ENCODE data around the gene U2AF2.

Gene U2AF2

DNA sequence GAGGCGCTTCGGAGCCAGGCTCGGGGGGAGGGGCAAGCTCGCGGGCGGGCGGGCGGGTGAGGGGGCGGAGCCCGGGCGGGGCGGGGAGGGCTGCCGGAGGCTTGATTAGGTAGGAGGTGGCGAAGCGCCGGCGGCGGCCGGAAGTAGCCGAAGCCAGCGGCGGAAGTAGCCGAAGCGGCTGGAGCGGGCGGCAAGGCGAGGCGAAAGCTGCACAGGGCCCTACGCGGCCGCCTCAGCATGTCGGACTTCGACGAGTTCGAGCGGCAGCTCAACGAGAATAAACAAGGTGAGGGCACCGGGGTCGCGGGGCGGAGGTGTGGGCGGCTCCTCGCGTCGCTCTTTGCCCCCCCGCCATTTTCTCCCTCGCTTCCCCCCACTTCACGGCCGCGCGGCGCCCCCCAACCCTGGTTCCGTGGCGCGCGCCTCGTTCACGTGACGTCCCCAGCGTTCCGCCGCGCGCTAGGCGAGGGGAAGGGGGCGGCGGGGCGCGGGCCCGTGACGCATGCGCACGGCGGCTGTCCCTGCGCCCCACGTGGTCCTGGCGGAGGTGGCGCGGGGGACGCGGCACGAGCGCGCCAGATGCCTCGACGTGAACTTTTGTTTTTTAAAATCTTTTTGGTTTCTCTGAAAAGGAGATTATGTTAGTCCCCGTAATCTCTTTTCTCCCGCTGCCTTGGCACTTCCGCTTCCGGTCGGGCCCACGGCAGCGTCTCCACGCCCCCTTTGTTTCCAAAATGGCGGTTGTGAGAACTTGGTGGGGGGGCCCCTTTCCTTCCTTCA, at the start of gene U2AF2:
U2AF2 (plus strand) TSS at position 168 of the 780 bp plus-strand sequence; CDS start at position 238, 70 bp downstream.
- peak within 1 kb of the TSS; percentile 94 for H3K4me3 ChIP-seq (ENCODE audit: low read length)
- no peaks in the 10 kb centered on the region for H3K27me3 ChIP-seq (replicated peaks; ENCODE audit: control insufficient read depth, insufficient read depth, low read length)
- peak within 1 kb of the TSS; percentile 100 for H3K9ac ChIP-seq (ENCODE audit: low read length)
- H3K9me3 ChIP-seq (ENCODE audit: control insufficient read depth, low read length), result no peaks in the 10 kb centered on the region
- H3K4me1 ChIP-seq (ENCODE audit: control insufficient read depth, insufficient read depth, low read length), result peaks cover 33% of the 10 kb centered on the region
- DNase-seq (ENCODE audit: low read depth), result peak; percentile 98
- H3K36me3 ChIP-seq (ENCODE audit: control insufficient read depth, insufficient read depth, low read length, severe bottlenecking), result peaks cover 4% of the 10 kb centered on the region

DNA sequence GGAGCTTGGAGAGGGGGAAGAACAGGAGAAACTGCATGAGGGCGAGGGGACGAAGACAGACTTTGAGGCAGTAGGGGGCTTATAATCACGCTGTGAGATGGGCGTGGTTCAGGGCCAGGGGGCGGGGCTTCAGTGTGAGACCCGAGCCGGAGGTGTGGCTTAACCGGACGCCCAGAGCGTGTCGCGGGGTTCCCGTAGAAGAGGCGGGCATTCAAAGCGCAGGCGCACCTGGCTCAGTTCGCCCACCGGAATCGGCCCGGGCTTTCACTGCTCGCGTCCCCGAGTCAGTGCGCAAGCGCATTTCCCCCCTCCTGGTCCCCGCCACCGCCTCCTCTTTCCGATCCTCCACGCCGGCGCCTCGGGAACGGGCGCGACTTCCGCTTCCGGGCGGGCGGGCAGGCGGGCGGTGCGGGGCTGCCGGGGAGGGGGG, 49.6 kb upstream of the U2AF2 start:
- no peaks in the 10 kb centered on the region for H3K27me3 ChIP-seq (replicated peaks; ENCODE audit: control insufficient read depth, insufficient read depth, low read length)
- no peaks in the 10 kb centered on the region for H3K9me3 ChIP-seq (ENCODE audit: control insufficient read depth, low read length)
- peaks cover 8% of the 10 kb centered on the region for H3K36me3 ChIP-seq (ENCODE audit: control insufficient read depth, insufficient read depth, low read length, severe bottlenecking)
- peak; percentile 99 for DNase-seq (ENCODE audit: low read depth)
- H3K4me1 ChIP-seq (ENCODE audit: control insufficient read depth, insufficient read depth, low read length), result peaks cover 21% of the 10 kb centered on the region
- H3K9ac ChIP-seq (ENCODE audit: low read length), result peak overlapping the region; percentile 99
- H3K4me3 ChIP-seq (ENCODE audit: low read length), result peak overlapping the region; percentile 99

DNA sequence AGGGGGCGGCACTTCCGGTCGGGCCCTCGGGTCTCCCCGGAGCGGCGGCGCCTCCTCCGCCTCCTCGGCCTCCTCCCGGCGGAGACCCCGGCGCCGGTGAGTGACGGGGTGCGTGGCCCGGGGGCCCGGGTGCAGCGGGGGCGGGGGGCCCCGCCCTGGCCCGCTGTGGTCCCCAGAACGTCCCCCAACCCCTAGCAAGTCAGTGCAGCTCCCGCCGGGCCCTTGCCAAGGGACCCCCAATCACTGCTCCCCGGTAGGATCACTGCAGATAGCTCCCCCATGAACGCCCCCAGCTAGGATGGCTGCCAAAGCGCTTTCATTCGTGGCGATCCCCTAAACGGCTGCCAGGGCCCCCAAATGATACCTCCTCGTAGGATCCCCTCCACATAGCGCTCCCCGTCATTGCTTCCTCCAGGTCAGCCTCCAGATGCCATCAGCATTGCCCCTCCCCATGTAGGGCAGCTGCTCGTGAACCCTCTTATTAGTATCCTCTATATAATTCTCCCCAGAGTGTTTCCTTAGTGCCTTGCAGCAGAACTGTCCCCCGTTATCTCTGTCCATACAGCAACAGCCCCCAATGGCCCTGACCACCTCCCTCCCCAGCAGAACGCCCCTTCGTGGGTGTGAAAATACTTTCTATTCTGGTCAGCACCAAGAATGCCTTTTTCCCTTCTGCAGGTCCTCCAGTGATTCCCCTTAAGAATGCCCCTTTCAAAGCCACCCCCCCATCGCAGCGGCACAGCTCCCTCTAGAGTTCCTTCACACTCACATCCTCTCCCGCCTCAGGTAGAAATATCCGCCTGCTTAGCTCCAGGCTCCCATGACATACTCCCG, 49.0 kb upstream of the U2AF2 start, which contains the start of gene ZNF865:
ZNF865 (plus strand) TSS at position 11 of the 834 bp plus-strand sequence. CDS start 7,972 bp downstream, outside the sequence.
- Histone ChIP-seq H3K9me3 (ENCODE audit: control insufficient read depth, low read length) (no peaks in the 10 kb centered on the region), H3K4me1 (ENCODE audit: control insufficient read depth, insufficient read depth, low read length) (peaks cover 19% of the 10 kb centered on the region), H3K27me3 (replicated peaks; ENCODE audit: control insufficient read depth, insufficient read depth, low read length) (no peaks in the 10 kb centered on the region), H3K4me3 (ENCODE audit: low read length) (peak within 1 kb of the TSS; percentile 99), H3K9ac (ENCODE audit: low read length) (peak within 1 kb of the TSS; percentile 99), H3K36me3 (ENCODE audit: control insufficient read depth, insufficient read depth, low read length, severe bottlenecking) (peaks cover 8% of the 10 kb centered on the region)
- peak; percentile 94 for DNase-seq (ENCODE audit: low read depth)

- peak overlapping the region; percentile 99 for H3K4me3 ChIP-seq (ENCODE audit: low read length)
- H3K9me3 ChIP-seq (ENCODE audit: control insufficient read depth, low read length), result no peaks in the 10 kb centered on the region
- H3K9ac ChIP-seq (ENCODE audit: low read length), result peak overlapping the region; percentile 99
- no peaks in the 10 kb centered on the region for H3K27me3 ChIP-seq (replicated peaks; ENCODE audit: control insufficient read depth, insufficient read depth, low read length)
- H3K36me3 ChIP-seq (ENCODE audit: control insufficient read depth, insufficient read depth, low read length, severe bottlenecking), result peaks cover 8% of the 10 kb centered on the region
- H3K4me1 ChIP-seq (ENCODE audit: control insufficient read depth, insufficient read depth, low read length), result peaks cover 13% of the 10 kb centered on the region
- no peak for DNase-seq (ENCODE audit: low read depth)
These were observed 48.4 kb upstream of the U2AF2 start for GRCh38 chr19:55606471-55606787.

GRCh38 chr19:55606817-55607216, 48.0 kb upstream of the U2AF2 start:
- Histone ChIP-seq H3K9me3 (ENCODE audit: control insufficient read depth, low read length) (no peaks in the 10 kb centered on the region), H3K4me1 (ENCODE audit: control insufficient read depth, insufficient read depth, low read length) (peaks cover 13% of the 10 kb centered on the region), H3K9ac (ENCODE audit: low read length) (peak overlapping the region; percentile 99), H3K4me3 (ENCODE audit: low read length) (peak overlapping the region; percentile 99), H3K27me3 (replicated peaks; ENCODE audit: control insufficient read depth, insufficient read depth, low read length) (no peaks in the 10 kb centered on the region), H3K36me3 (ENCODE audit: control insufficient read depth, insufficient read depth, low read length, severe bottlenecking) (peaks cover 8% of the 10 kb centered on the region)
- DNase-seq (ENCODE audit: low read depth), result no peak

DNA sequence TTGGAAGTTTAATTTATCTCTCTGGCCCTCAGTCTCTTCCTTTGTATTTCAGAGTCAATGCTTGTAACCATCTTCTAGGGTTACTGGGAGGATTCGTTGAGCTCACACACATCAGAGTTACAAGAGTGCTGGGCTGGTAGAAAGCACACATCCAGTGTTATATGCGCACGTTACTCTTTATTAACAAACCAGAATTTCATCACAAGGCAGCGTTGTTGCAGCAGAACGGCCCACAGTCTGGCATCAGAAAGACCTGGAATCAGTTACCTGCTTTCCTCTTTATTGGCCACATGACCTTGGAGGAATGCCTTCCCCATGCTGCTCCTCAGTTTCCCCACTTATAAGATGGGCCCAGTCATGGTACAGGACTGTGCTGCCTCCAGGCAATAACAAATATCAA, 45.5 kb upstream of the U2AF2 start:
- no peak for DNase-seq (ENCODE audit: low read depth)
- Histone ChIP-seq H3K4me1 (ENCODE audit: control insufficient read depth, insufficient read depth, low read length) (peaks cover 12% of the 10 kb centered on the region), H3K9me3 (ENCODE audit: control insufficient read depth, low read length) (no peaks in the 10 kb centered on the region), H3K36me3 (ENCODE audit: control insufficient read depth, insufficient read depth, low read length, severe bottlenecking) (peaks cover 8% of the 10 kb centered on the region), H3K4me3 (ENCODE audit: low read length) (no peak overlapping the region), H3K27me3 (replicated peaks; ENCODE audit: control insufficient read depth, insufficient read depth, low read length) (no peaks in the 10 kb centered on the region), H3K9ac (ENCODE audit: low read length) (no peak overlapping the region)

DNA sequence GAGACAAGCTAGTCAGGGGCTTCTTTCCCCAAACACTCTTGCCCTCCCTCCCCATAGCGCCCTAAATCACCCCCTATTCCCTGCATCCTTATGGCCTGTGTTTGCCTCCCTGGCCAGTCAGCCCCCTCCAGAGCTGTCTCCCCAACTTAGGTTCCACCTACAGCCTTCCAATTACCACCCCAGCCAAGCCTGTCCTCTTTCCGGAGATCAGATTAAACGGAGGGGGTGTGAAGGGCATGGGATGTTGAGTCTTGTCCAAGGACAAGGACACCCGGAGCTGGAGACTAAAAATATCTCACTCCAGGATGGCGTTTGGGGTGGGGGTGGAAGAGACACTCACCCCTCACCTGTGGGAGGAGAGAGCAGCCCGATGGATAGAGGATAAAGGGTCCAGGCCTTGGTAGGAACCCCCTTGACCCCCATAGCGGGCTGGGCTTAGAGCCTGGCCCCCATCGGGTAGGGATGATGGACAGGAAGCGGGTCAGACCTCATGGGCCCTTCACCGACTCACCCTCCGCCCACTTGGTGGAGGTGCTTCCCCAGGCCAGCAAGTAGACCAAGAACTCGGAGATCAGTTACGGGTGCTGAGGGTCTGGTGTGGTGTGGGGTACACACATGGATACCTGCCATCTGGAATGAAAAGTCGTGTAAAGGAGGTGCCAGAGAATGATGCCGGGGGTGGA, 43.4 kb upstream of the U2AF2 start:
- DNase-seq (ENCODE audit: low read depth), result no peak
- Histone ChIP-seq H3K36me3 (ENCODE audit: control insufficient read depth, insufficient read depth, low read length, severe bottlenecking) (peaks cover 18% of the 10 kb centered on the region), H3K9ac (ENCODE audit: low read length) (no peak overlapping the region), H3K27me3 (replicated peaks; ENCODE audit: control insufficient read depth, insufficient read depth, low read length) (no peaks in the 10 kb centered on the region), H3K4me3 (ENCODE audit: low read length) (no peak overlapping the region), H3K9me3 (ENCODE audit: control insufficient read depth, low read length) (no peaks in the 10 kb centered on the region), H3K4me1 (ENCODE audit: control insufficient read depth, insufficient read depth, low read length) (peaks cover 4% of the 10 kb centered on the region)

DNA sequence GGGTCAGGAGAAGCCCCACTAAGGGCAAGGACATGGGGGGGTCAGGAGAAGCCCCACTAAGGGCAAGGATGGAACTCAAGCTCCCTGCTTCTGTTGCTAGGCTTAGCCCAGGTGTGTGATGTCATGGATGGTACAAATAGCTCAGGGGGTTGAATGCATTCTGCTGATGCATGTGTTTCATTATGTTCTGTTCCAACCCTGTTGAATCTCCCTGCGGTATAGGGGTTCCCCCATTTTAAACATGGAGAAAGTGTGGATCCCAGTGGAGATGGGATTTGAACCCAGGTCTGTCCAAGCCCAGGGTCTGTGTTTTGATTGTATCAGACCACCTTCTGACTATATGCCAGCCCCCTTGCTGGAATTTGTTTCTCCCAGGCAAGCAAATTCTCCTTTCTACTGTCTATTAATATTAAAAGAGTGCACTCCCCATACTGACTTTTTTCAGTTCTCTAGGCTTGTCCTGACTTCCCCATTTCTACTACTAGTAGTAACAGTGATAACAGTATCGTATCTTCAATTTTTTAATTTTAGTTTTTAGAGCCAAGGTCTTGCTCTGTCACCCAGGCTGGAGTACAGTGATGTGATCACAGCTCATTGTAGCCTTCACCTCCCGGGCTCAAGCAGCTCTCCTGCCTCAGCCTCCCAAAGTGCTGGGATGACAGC, 42.7 kb upstream of the U2AF2 start:
- Histone ChIP-seq H3K9me3 (ENCODE audit: control insufficient read depth, low read length) (no peaks in the 10 kb centered on the region), H3K27me3 (replicated peaks; ENCODE audit: control insufficient read depth, insufficient read depth, low read length) (no peaks in the 10 kb centered on the region), H3K9ac (ENCODE audit: low read length) (no peak overlapping the region), H3K36me3 (ENCODE audit: control insufficient read depth, insufficient read depth, low read length, severe bottlenecking) (peaks cover 21% of the 10 kb centered on the region), H3K4me1 (ENCODE audit: control insufficient read depth, insufficient read depth, low read length) (no peaks in the 10 kb centered on the region), H3K4me3 (ENCODE audit: low read length) (no peak overlapping the region)
- no peak for DNase-seq (ENCODE audit: low read depth)

DNA sequence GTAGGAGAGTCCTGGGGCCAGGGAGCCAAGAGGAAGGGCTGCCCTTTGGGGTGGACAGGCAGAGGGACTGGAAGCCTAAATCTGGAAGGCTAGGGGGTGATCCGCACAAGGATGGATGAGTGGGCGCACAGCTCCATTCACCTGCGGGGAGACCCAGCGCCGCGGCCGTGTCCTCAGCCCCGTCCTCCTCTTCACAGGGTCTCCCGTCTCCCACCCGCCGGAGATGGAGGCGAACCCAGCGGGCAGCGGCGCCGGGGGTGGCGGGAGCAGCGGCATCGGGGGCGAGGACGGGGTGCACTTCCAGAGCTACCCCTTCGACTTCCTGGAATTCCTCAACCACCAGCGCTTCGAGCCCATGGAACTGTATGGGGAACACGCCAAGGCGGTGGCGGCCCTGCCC, 41.4 kb upstream of the U2AF2 start:
- no peak overlapping the region for H3K9ac ChIP-seq (ENCODE audit: low read length)
- peaks cover under 1% of the 10 kb centered on the region for H3K4me1 ChIP-seq (ENCODE audit: control insufficient read depth, insufficient read depth, low read length)
- no peaks in the 10 kb centered on the region for H3K27me3 ChIP-seq (replicated peaks; ENCODE audit: control insufficient read depth, insufficient read depth, low read length)
- DNase-seq (ENCODE audit: low read depth), result no peak
- no peak overlapping the region for H3K4me3 ChIP-seq (ENCODE audit: low read length)
- H3K36me3 ChIP-seq (ENCODE audit: control insufficient read depth, insufficient read depth, low read length, severe bottlenecking), result peaks cover 26% of the 10 kb centered on the region
- H3K9me3 ChIP-seq (ENCODE audit: control insufficient read depth, low read length), result no peaks in the 10 kb centered on the region

DNA sequence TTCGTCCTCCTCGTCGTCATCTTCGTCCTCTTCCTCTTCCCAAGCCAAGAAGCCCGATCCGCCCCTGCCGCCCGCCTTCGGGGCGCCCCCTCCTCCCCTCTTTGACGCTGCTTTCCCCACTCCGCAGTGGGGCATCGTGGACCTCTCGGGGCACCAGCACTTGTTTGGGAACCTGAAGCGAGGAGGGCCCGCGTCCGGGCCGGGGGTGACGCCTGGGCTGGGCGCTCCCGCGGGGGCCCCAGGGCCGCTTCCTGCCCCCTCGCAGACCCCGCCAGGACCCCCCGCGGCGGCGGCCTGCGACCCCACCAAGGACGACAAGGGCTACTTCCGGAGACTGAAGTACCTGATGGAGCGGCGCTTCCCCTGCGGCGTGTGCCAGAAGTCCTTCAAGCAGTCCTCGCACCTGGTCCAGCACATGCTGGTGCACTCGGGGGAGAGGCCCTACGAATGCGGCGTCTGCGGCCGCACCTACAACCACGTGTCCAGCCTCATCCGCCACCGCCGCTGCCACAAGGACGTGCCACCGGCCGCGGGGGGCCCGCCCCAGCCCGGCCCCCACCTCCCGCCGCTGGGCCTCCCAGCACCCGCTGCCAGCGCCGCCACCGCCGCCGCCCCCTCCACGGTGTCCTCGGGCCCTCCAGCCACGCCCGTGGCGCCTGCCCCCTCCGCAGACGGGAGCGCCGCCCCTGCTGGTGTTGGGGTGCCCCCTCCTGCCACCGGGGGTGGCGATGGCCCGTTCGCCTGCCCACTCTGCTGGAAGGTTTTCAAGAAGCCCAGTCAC, 40.7 kb upstream of the U2AF2 start:
- no peak for DNase-seq (ENCODE audit: low read depth)
- no peak overlapping the region for H3K4me3 ChIP-seq (ENCODE audit: low read length)
- no peaks in the 10 kb centered on the region for H3K27me3 ChIP-seq (replicated peaks; ENCODE audit: control insufficient read depth, insufficient read depth, low read length)
- no peaks in the 10 kb centered on the region for H3K9me3 ChIP-seq (ENCODE audit: control insufficient read depth, low read length)
- peaks cover 26% of the 10 kb centered on the region for H3K36me3 ChIP-seq (ENCODE audit: control insufficient read depth, insufficient read depth, low read length, severe bottlenecking)
- H3K9ac ChIP-seq (ENCODE audit: low read length), result no peak overlapping the region
- H3K4me1 ChIP-seq (ENCODE audit: control insufficient read depth, insufficient read depth, low read length), result peaks cover 7% of the 10 kb centered on the region

Data from adipocyte (in vitro differentiated cells).